ENCODE data around the gene GPBAR1.

- no peak for TF ChIP-seq CTCF (IDR thresholded peaks at IDR 0.05)
- peak in 3 of 4 donors; percentile 18 to 67 (median 23) for TF ChIP-seq POLR2A (IDR thresholded peaks at IDR 0.05)
- TF ChIP-seq POLR2AphosphoS5 (IDR thresholded peaks at IDR 0.05) = peak; percentile 60 to 76
These were observed 29.0 kb downstream of the GPBAR1 start for GRCh38 chr2:218289639-218290315.

All from upper lobe of left lung (tissue), 4 donors.